A549 (cell line): ENCODE results near the gene DMXL2. TPM values are rescaled to one million over a fixed set of nuclear protein-coding genes. Genes with fewer than 3 reads are reported as not detected.

ENCODE experiments used
- ATAC-seq, 2 experiments: fragments of 200-7000 bp in 1 of 2; fragments of >200 bp in 1 of 2; cut with Nextera tagmentation in 1 of 2; cut with Tn5 transposase in 1 of 2; 3 replicates each; pipeline versions ENCODE4 v1.8.0 to v1.9.1; 2018 to 2020; ENCODE audit warnings: mild to moderate bottlenecking in 1 of 2, moderate library complexity in 1 of 2
- CTCF ChIA-PET: fragments of 300-600 bp; sonication (Branson Sonifier 250); formaldehyde crosslinking; extraction: SDS; loops from one replicate; lab custom pipeline; 2021; ENCODE audit warnings: antibody characterized with exemption, inconsistent platforms; lab: Yijun Ruan, JAX
- POLR2A ChIA-PET: fragments of 350-600 bp; formaldehyde crosslinking; extraction: SDS; loops from one replicate; lab custom pipeline; 2021; ENCODE audit warnings: antibody characterized with exemption, inconsistent platforms; lab: Yijun Ruan, JAX
- DNase-seq, 2 experiments: peaks; one replicate each; pipeline versions ENCODE4 v3.0.0 to v3.0.0-alpha.2; 2011 to 2016; ENCODE audit warnings: low read depth in 1 of 2, low spot score in 1 of 2
- FAIRE-seq: peaks from 2 replicates; lab custom pipeline; 2011; peaks lifted over from hg19 to GRCh38; lab: Jason Lieb, UNC
- H3K27ac ChIP-seq, 2 experiments: fragments of >200 bp; sonication (Bioruptor Twin); formaldehyde crosslinking; 3 replicates each; pipeline ENCODE4 v1.5.1; 2016 to 2017
- H3K4me1 ChIP-seq: fragments of >200 bp; sonication (Bioruptor Twin); formaldehyde crosslinking; 3 replicates; pipeline ENCODE4 v1.6.1; 2016
- H3K4me2 ChIP-seq: fragments of >200 bp; sonication (Bioruptor Twin); formaldehyde crosslinking; 3 replicates; pipeline ENCODE4 v1.6.1; 2016
- H3K4me3 ChIP-seq: fragments of >200 bp; sonication (Bioruptor Twin); formaldehyde crosslinking; 3 replicates; pipeline ENCODE4 v1.5.1; 2016
- H3K9me3 ChIP-seq: fragments of >200 bp; sonication (Bioruptor Twin); formaldehyde crosslinking; 3 replicates; pipeline ENCODE4 v1.6.1; 2016
- ATOH8 ChIP-seq: fragments of 250-450 bp; sonication (Bioruptor Pico); IDR thresholded peaks from 2 replicates; pipeline ENCODE4 v1.5.0; 2020; ENCODE audit warnings: low read depth, mild to moderate bottlenecking, moderate library complexity
- BHLHE40 ChIP-seq: IDR thresholded peaks from 2 replicates; pipeline ENCODE4 v1.6.1; 2012; ENCODE audit warnings: low read depth, low read length, inconsistent platforms
- CBX8 ChIP-seq: fragments of 200-600 bp; sonication (generic); IDR thresholded peaks from 2 replicates; pipeline ENCODE4 v1.6.1; 2016
- CEBPB ChIP-seq, 2 experiments: fragments of >200 bp in 1 of 2; sonication (Bioruptor Twin) in 1 of 2; formaldehyde crosslinking in 1 of 2; IDR thresholded peaks; 2 replicates each; pipeline ENCODE4 v1.6.1; 2012 to 2016
- CHD4 ChIP-seq: fragments of 200-600 bp; sonication (generic); IDR thresholded peaks from 2 replicates; pipeline ENCODE4 v1.6.1; 2016; ENCODE audit warnings: antibody characterized with exemption, mild to moderate bottlenecking, borderline replicate concordance
- E2F6 ChIP-seq: IDR thresholded peaks from 2 replicates; pipeline ENCODE4 v1.6.1; 2012; ENCODE audit warnings: low read depth, borderline replicate concordance
- FOSB ChIP-seq: fragments of 250-450 bp; sonication (Bioruptor Pico); IDR thresholded peaks from 2 replicates; pipeline ENCODE4 v1.5.0; 2020; ENCODE audit warnings: mild to moderate bottlenecking, moderate library complexity
- HDAC2 ChIP-seq: fragments of 200-600 bp; sonication (generic); IDR thresholded peaks from 2 replicates; pipeline ENCODE4 v1.6.1; 2016
- HES2 ChIP-seq: fragments of >200 bp; sonication (Bioruptor Twin); formaldehyde crosslinking; IDR thresholded peaks from 2 replicates; pipeline ENCODE4 v1.6.1; 2016
- HEYL ChIP-seq: fragments of 250-450 bp; sonication (Bioruptor Pico); IDR thresholded peaks from 2 replicates; pipeline ENCODE4 v1.8.0; 2021; ENCODE audit warnings: mild to moderate bottlenecking, moderate library complexity
- HMGXB4 ChIP-seq: fragments of 250-450 bp; sonication (Bioruptor Pico); IDR thresholded peaks from 2 replicates; pipeline ENCODE4 v1.5.0; 2021; ENCODE audit warnings: mild to moderate bottlenecking, moderate library complexity, borderline replicate concordance
- HOXA7 ChIP-seq: fragments of 250-450 bp; sonication (Bioruptor Pico); IDR thresholded peaks from 2 replicates; pipeline ENCODE4 v1.5.0; 2020; ENCODE audit warnings: mild to moderate bottlenecking, moderate library complexity
- HOXB13 ChIP-seq: fragments of 250-450 bp; sonication (Bioruptor Pico); IDR thresholded peaks from 2 replicates; pipeline ENCODE4 v1.5.0; 2020; ENCODE audit warnings: low read depth, mild to moderate bottlenecking, moderate library complexity
- HOXB5 ChIP-seq: fragments of 250-450 bp; sonication (Bioruptor Pico); IDR thresholded peaks from 2 replicates; pipeline ENCODE4 v1.5.0; 2020; ENCODE audit warnings: mild to moderate bottlenecking, moderate library complexity
- MAFK ChIP-seq: fragments of 450-650 bp; IDR thresholded peaks from 2 replicates; pipeline ENCODE4 v1.6.1; 2014; ENCODE audit not compliant: partially characterized antibody
- MAZ ChIP-seq: fragments of 150-350 bp; IDR thresholded peaks from 2 replicates; pipeline ENCODE4 v1.6.1; 2014; ENCODE audit warnings: antibody characterized with exemption, low read depth, low read length, borderline replicate concordance
- NPAS2 ChIP-seq: fragments of 250-450 bp; sonication (Bioruptor Pico); IDR thresholded peaks from 2 replicates; pipeline ENCODE4 v1.8.0; 2022; ENCODE audit warnings: mild to moderate bottlenecking, moderate library complexity, borderline replicate concordance
- PBX3 ChIP-seq: IDR thresholded peaks from 2 replicates; pipeline ENCODE4 v1.6.1; 2012
- PHF8 ChIP-seq: fragments of 200-600 bp; sonication (generic); IDR thresholded peaks from 2 replicates; pipeline ENCODE4 v1.6.1; 2016; ENCODE audit warnings: low read depth, mild to moderate bottlenecking, antibody characterized with exemption, moderate library complexity, borderline replicate concordance
- POLR2A ChIP-seq: IDR thresholded peaks from 2 replicates; pipeline ENCODE4 v1.6.1; 2012; ENCODE audit warnings: mild to moderate bottlenecking, low read length
- RAD21 ChIP-seq, 2 experiments: fragments of >200 bp in 1 of 2; sonication (Bioruptor Twin) in 1 of 2; formaldehyde crosslinking in 1 of 2; IDR thresholded peaks in 1 of 2; conservative IDR thresholded peaks in 1 of 2; 2 replicates in 1 of 2; 3 replicates in 1 of 2; pipeline ENCODE4 v1.6.1; 2012 to 2018; ENCODE audit warnings: inconsistent platforms in 1 of 2
- RFX5 ChIP-seq: fragments of 450-650 bp; IDR thresholded peaks from 2 replicates; pipeline ENCODE4 v1.7.1; 2014; ENCODE audit warnings: antibody characterized with exemption, mild to moderate bottlenecking, moderate library complexity
- RNF2 ChIP-seq: fragments of 200-600 bp; sonication (generic); IDR thresholded peaks from 2 replicates; pipeline ENCODE4 v1.6.1; 2016; ENCODE audit warnings: low read depth, mild to moderate bottlenecking, antibody characterized with exemption, moderate library complexity, borderline replicate concordance
- SMC3 ChIP-seq: fragments of >200 bp; sonication (Bioruptor Twin); formaldehyde crosslinking; IDR thresholded peaks from 3 replicates; pipeline ENCODE4 v1.6.1; 2018; ENCODE audit warnings: inconsistent platforms
- SREBF2 ChIP-seq: fragments of 450-650 bp; IDR thresholded peaks from 2 replicates; pipeline ENCODE4 v1.6.1; 2014; ENCODE audit warnings: mild to moderate bottlenecking, moderate library complexity
- ZC3H11A ChIP-seq: fragments of 450-650 bp; IDR thresholded peaks from 2 replicates; pipeline ENCODE4 v1.6.1; 2014; ENCODE audit warnings: antibody characterized with exemption, mild to moderate bottlenecking
- ZSCAN20 ChIP-seq: fragments of 250-450 bp; sonication (Bioruptor Pico); IDR thresholded peaks from 2 replicates; pipeline ENCODE4 v1.8.0; 2022; ENCODE audit warnings: mild to moderate bottlenecking, moderate library complexity
- WGBS: methylation state at CpG from one replicate; pipeline ENCODE4 v1.1.6; 2017; ENCODE audit errors: missing lambda C conversion rate; 5-methylcytosine and 5-hydroxymethylcytosine counted together
- polyA plus RNA-seq, 4 experiments: library from polyadenylated mRNA; depleted of rRNA in 3 of 4; stranded (reverse); fragments of >200 nt; fragmentation: RNase III in 1 of 4; extraction: RNeasy Plus Mini Kit Qiagen cat#74134 plus additional on column Dnase treatment in 1 of 4; gene quantifications; 2 replicates in 3 of 4; 3 replicates in 1 of 4; pipeline ENCODE4 v1.2.3, GENCODE V29; 2011 to 2017

Gene DMXL2
- polyA plus RNA-seq, 2 of the 4 experiments (the other 2 are of a cell fraction), result 25.6 to 50.9 TPM

- Histone ChIP-seq H3K4me1 (no peaks in the 10 kb centered on the region), H3K27ac (no peak overlapping the region), H3K4me2 (no peak overlapping the region), H3K9me3 (peaks cover 23% of the 10 kb centered on the region), H3K4me3 (no peak overlapping the region)
- ChIA-PET CTCF (interaction anchor here (1.3 kb wide), 1 partner anchor 34 kb away, joined by 3 read pairs; no protein-coding TSS in a partner anchor), POLR2A (no interaction called here)
- 96% methylated on average over 2 of the region's 3 CpGs for WGBS
- FAIRE-seq (no peak), DNase-seq (no peak), ATAC-seq (no peak)
- TF ChIP-seq HOXB5 (CRISPR knock-in tag), result no peak
- no peak for TF ChIP-seq ATOH8 (CRISPR knock-in tag)
- TF ChIP-seq CBX8, result no peak
- TF ChIP-seq RAD21 (conservative IDR thresholded peaks at IDR 0.05 in 1 of 2, IDR thresholded peaks at IDR 0.05 in 1 of 2), result no peak
- no peak for TF ChIP-seq HEYL (CRISPR knock-in tag)
- TF ChIP-seq HOXA7 (CRISPR knock-in tag), result no peak
- no peak for TF ChIP-seq MAFK
Observed at GRCh38 chr15:51483985-51484384, 138.6 kb downstream of the DMXL2 start.

GRCh38 chr15:51483520-51483919 lies 139.1 kb downstream of the DMXL2 start:
- CTCF ChIA-PET, result interaction anchor here (0.5 to 1.5 kb wide), 3 partner anchors 8 to 34 kb away, joined by 3 to 5 read pairs (median 3); no protein-coding TSS in a partner anchor
- no peak for ATAC-seq
- WGBS, result 86% methylated on average over 3 of the region's 8 CpGs
- Histone ChIP-seq H3K4me3 (no peak overlapping the region), H3K9me3 (peaks cover 23% of the 10 kb centered on the region)
- DNase-seq, result no peak
- TF ChIP-seq CBX8 (no peak), HOXB13 (no peak), RAD21 (conservative IDR thresholded peaks at IDR 0.05 in 1 of 2, IDR thresholded peaks at IDR 0.05 in 1 of 2) (no peak), FOSB (CRISPR knock-in tag) (no peak), HDAC2 (no peak), MAFK (no peak), CHD4 (no peak), SMC3 (no peak), PBX3 (no peak), MAZ (no peak), HEYL (CRISPR knock-in tag) (no peak), E2F6 (no peak), BHLHE40 (no peak), PHF8 (no peak), NPAS2 (CRISPR knock-in tag) (no peak), POLR2A (no peak), ZC3H11A (no peak)
- TF ChIP-seq, all 56 proteins: peak for 0
- Histone ChIP-seq H3K27ac (no peak overlapping the region), H3K4me1 (no peaks in the 10 kb centered on the region), H3K4me2 (no peak overlapping the region)
- no peak for FAIRE-seq
- POLR2A ChIA-PET, result no interaction called here

- no peak for FAIRE-seq
- Histone ChIP-seq H3K4me1 (no peaks in the 10 kb centered on the region), H3K9me3 (no peaks in the 10 kb centered on the region), H3K4me3 (no peak overlapping the region), H3K27ac (no peak overlapping the region), H3K4me2 (no peak overlapping the region)
- POLR2A ChIA-PET, result no interaction called here
- CTCF ChIA-PET, result no interaction called here
- DNase-seq, result no peak
- ATAC-seq, result no peak
- no peak for TF ChIP-seq ZSCAN20 (CRISPR knock-in tag)
- no peak for TF ChIP-seq POLR2A
- no peak for TF ChIP-seq HES2
- TF ChIP-seq ZC3H11A, result no peak
- no peak for TF ChIP-seq CEBPB (IDR thresholded peaks at IDR 0.05)
- TF ChIP-seq BHLHE40, result no peak
- TF ChIP-seq RAD21 (conservative IDR thresholded peaks at IDR 0.05 in 1 of 2, IDR thresholded peaks at IDR 0.05 in 1 of 2), result no peak
- TF ChIP-seq SREBF2, result no peak
- TF ChIP-seq HOXB13, result no peak
- no peak for TF ChIP-seq RNF2
- TF ChIP-seq MAZ, result no peak
- TF ChIP-seq HMGXB4 (CRISPR knock-in tag), result no peak
- TF ChIP-seq RFX5, result no peak
Observed at GRCh38 chr15:51475736-51476135, 146.8 kb downstream of the DMXL2 start.
